ENCODE measurements around the gene LMAN2.

LMAN2 gene

GRCh38 chr5:177330991-177331842 lies 20.3 kb downstream of the LMAN2 start:
- peaks cover 30% of the 10 kb centered on the region; the same call in 1 of the 2 replicates for H3K36me3 ChIP-seq (ENCODE audit: insufficient read depth, low read length)
- H3K4me3 ChIP-seq, result no peak overlapping the region
- DNase-seq (ENCODE audit: low read depth, low spot score), result no peak
- no peaks in the 10 kb centered on the region for H3K9me3 ChIP-seq (ENCODE audit: low read depth, low read length)
- no peak overlapping the region for H3K27ac ChIP-seq
- no peak overlapping the region for H3K9ac ChIP-seq (ENCODE audit: insufficient read length)
- TF ChIP-seq EZH2 (IDR thresholded peaks at IDR 0.05), result no peak
- no peak for TF ChIP-seq FOXP2 (optimal IDR thresholded peaks at IDR 0.05; ENCODE audit: control extremely low read depth, extremely low read length, insufficient read depth)
- no peak for TF ChIP-seq POLR2AphosphoS5 (IDR thresholded peaks at IDR 0.05; ENCODE audit: borderline replicate concordance, low read depth, low read length)

- DNase-seq (ENCODE audit: low read depth, low spot score), result no peak
- H3K9ac ChIP-seq (ENCODE audit: insufficient read length), result no peak overlapping the region
- H3K36me3 ChIP-seq (ENCODE audit: insufficient read depth, low read length), result peaks cover 22% of the 10 kb centered on the region; the same call in 1 of the 2 replicates
- no peaks in the 10 kb centered on the region for H3K9me3 ChIP-seq (ENCODE audit: low read depth, low read length)
- no peak overlapping the region for H3K27ac ChIP-seq
- TF ChIP-seq EZH2 (IDR thresholded peaks at IDR 0.05), result no peak
- TF ChIP-seq FOXP2 (optimal IDR thresholded peaks at IDR 0.05; ENCODE audit: control extremely low read depth, extremely low read length, insufficient read depth), result no peak
- TF ChIP-seq POLR2AphosphoS5 (IDR thresholded peaks at IDR 0.05; ENCODE audit: borderline replicate concordance, low read depth, low read length), result no peak
- no peak overlapping the region for H3K4me3 ChIP-seq
These were observed 21.6 kb downstream of the LMAN2 start for GRCh38 chr5:177329883-177330282.

- H3K27ac ChIP-seq, result no peak overlapping the region
- no peak for DNase-seq (ENCODE audit: low read depth, low spot score)
- no peak overlapping the region for H3K4me3 ChIP-seq
- H3K36me3 ChIP-seq (ENCODE audit: insufficient read depth, low read length), result peaks cover 11% of the 10 kb centered on the region; the same call in 1 of the 2 replicates
- TF ChIP-seq FOXP2 (optimal IDR thresholded peaks at IDR 0.05; ENCODE audit: control extremely low read depth, extremely low read length, insufficient read depth) (no peak), POLR2AphosphoS5 (IDR thresholded peaks at IDR 0.05; ENCODE audit: borderline replicate concordance, low read depth, low read length) (no peak), EZH2 (IDR thresholded peaks at IDR 0.05) (no peak)
- no peak overlapping the region for H3K9ac ChIP-seq (ENCODE audit: insufficient read length)
- no peaks in the 10 kb centered on the region for H3K9me3 ChIP-seq (ENCODE audit: low read depth, low read length)
These were observed 22.8 kb downstream of the LMAN2 start for GRCh38 chr5:177328545-177329231.

- Histone ChIP-seq H3K9ac (ENCODE audit: insufficient read length) (no peak overlapping the region), H3K27ac (no peak overlapping the region), H3K9me3 (ENCODE audit: low read depth, low read length) (no peaks in the 10 kb centered on the region), H3K4me3 (no peak overlapping the region), H3K36me3 (ENCODE audit: insufficient read depth, low read length) (peaks cover 3% of the 10 kb centered on the region; the same call in 1 of the 2 replicates)
- DNase-seq (ENCODE audit: low read depth, low spot score), result no peak
- no peak for TF ChIP-seq POLR2AphosphoS5 (IDR thresholded peaks at IDR 0.05; ENCODE audit: borderline replicate concordance, low read depth, low read length)
- TF ChIP-seq FOXP2 (optimal IDR thresholded peaks at IDR 0.05; ENCODE audit: control extremely low read depth, extremely low read length, insufficient read depth), result no peak
- TF ChIP-seq EZH2 (IDR thresholded peaks at IDR 0.05), result no peak
These were observed 23.6 kb downstream of the LMAN2 start for GRCh38 chr5:177327539-177328522.

- H3K27ac ChIP-seq, result no peak overlapping the region
- H3K9me3 ChIP-seq (ENCODE audit: low read depth, low read length), result no peaks in the 10 kb centered on the region
- H3K4me3 ChIP-seq, result no peak overlapping the region
- no peak for TF ChIP-seq POLR2AphosphoS5 (IDR thresholded peaks at IDR 0.05; ENCODE audit: borderline replicate concordance, low read depth, low read length)
- no peak for TF ChIP-seq EZH2 (IDR thresholded peaks at IDR 0.05)
- TF ChIP-seq FOXP2 (optimal IDR thresholded peaks at IDR 0.05; ENCODE audit: control extremely low read depth, extremely low read length, insufficient read depth), result no peak
- no peak for DNase-seq (ENCODE audit: low read depth, low spot score)
- no peaks in the 10 kb centered on the region for H3K36me3 ChIP-seq (ENCODE audit: insufficient read depth, low read length)
- no peak overlapping the region for H3K9ac ChIP-seq (ENCODE audit: insufficient read length)
These were observed 25.5 kb downstream of the LMAN2 start for GRCh38 chr5:177325868-177326381.

GRCh38 chr5:177320879-177321278 lies 30.6 kb downstream of the LMAN2 start:
- no peak for DNase-seq (ENCODE audit: low read depth, low spot score)

GRCh38 chr5:177319913-177320588 lies 31.4 kb downstream of the LMAN2 start:
- Histone ChIP-seq H3K4me3 (no peak overlapping the region), H3K9me3 (ENCODE audit: low read depth, low read length) (no peaks in the 10 kb centered on the region), H3K36me3 (ENCODE audit: insufficient read depth, low read length) (no peaks in the 10 kb centered on the region), H3K9ac (ENCODE audit: insufficient read length) (no peak overlapping the region), H3K27ac (no peak overlapping the region)
- no peak for TF ChIP-seq EZH2 (IDR thresholded peaks at IDR 0.05)
- no peak for TF ChIP-seq POLR2AphosphoS5 (IDR thresholded peaks at IDR 0.05; ENCODE audit: borderline replicate concordance, low read depth, low read length)
- no peak for TF ChIP-seq FOXP2 (optimal IDR thresholded peaks at IDR 0.05; ENCODE audit: control extremely low read depth, extremely low read length, insufficient read depth)
- no peak for DNase-seq (ENCODE audit: low read depth, low spot score)

More at GRCh38 chr5:177320879-177321278, 30.6 kb downstream of the LMAN2 start:
- H3K9me3 ChIP-seq (ENCODE audit: low read depth, low read length), result no peaks in the 10 kb centered on the region
- no peak overlapping the region for H3K4me3 ChIP-seq
- no peak overlapping the region for H3K27ac ChIP-seq
- TF ChIP-seq POLR2AphosphoS5 (IDR thresholded peaks at IDR 0.05; ENCODE audit: borderline replicate concordance, low read depth, low read length), result no peak
- no peak for TF ChIP-seq EZH2 (IDR thresholded peaks at IDR 0.05)
- no peak for TF ChIP-seq FOXP2 (optimal IDR thresholded peaks at IDR 0.05; ENCODE audit: control extremely low read depth, extremely low read length, insufficient read depth)
- no peak overlapping the region for H3K9ac ChIP-seq (ENCODE audit: insufficient read length)
- H3K36me3 ChIP-seq (ENCODE audit: insufficient read depth, low read length), result no peaks in the 10 kb centered on the region
